Spinal cord (tissue), 10 donors: Measurements from ENCODE around the gene DUSP21. TPM values are rescaled to one million over a fixed set of nuclear protein-coding genes. Genes with fewer than 3 reads are reported as not detected.
A peak's percentile ranks its signal among the peaks of the same experiment; 100 is the strongest.
"Not testable (repeated sequence)": the region's sequence is repeated elsewhere in the genome, so short reads cannot be mapped to it uniquely, and the experiment has no call there.

Experiments used
- DNase-seq, 6 donors: peaks; one replicate each; pipeline versions ENCODE4 v3.0.0 to v3.0.0-alpha.2; 2013 to 2015; ENCODE audit warnings: low spot score in 6 of 6, low read depth in 4 of 6
- H3K27ac ChIP-seq: one replicate; pipeline ENCODE4 v1.5.1; 2013; ENCODE audit warnings: low read depth, low read length, control low read depth
- H3K27me3 ChIP-seq: one replicate; pipeline ENCODE4 v1.6.1; 2013; ENCODE audit warnings: low read length; ENCODE audit not compliant: control insufficient read depth, insufficient read depth
- H3K36me3 ChIP-seq: one replicate; pipeline ENCODE4 v1.6.1; 2013; ENCODE audit warnings: low read length; ENCODE audit not compliant: control insufficient read depth, insufficient read depth
- H3K4me1 ChIP-seq: one replicate; pipeline ENCODE4 v1.6.1; 2013; ENCODE audit warnings: low read length; ENCODE audit not compliant: control insufficient read depth, insufficient read depth
- H3K4me3 ChIP-seq: one replicate; pipeline ENCODE4 v1.5.1; 2013; ENCODE audit warnings: low read depth, low read length, control low read depth
- H3K9me3 ChIP-seq: one replicate; pipeline ENCODE4 v1.6.1; 2013; ENCODE audit warnings: low read length; ENCODE audit not compliant: control insufficient read depth, insufficient read depth
- WGBS: methylation state at CpG from one replicate; pipeline ENCODE4 v1.1.5; 2013; ENCODE audit warnings: missing lambda C conversion rate; ENCODE audit not compliant: insufficient coverage; 5-methylcytosine and 5-hydroxymethylcytosine counted together
- long read RNA-seq, 4 donors: transcript quantifications; one replicate each; lab custom pipeline, GENCODE V29; 2026
- polyA plus RNA-seq, 2 donors: library from polyadenylated mRNA; unstranded; fragments of 120-200 nt; gene quantifications; one replicate each; pipeline ENCODE4 v1.2.1, GENCODE V29; 2013; ENCODE audit not compliant: insufficient read length in 2 of 2
- total RNA-seq, 2 donors: library from RNA; depleted of rRNA in 1 of 2; stranded (reverse); fragments of 120-200 nt in 1 of 2; fragments of >200 nt in 1 of 2; gene quantifications; one replicate each; pipeline versions ENCODE4 v1.2.3 to v1.2.4, GENCODE V29; 2013 to 2014
- donor health status: healthy.

Gene DUSP21
- total RNA-seq (not detected), polyA plus RNA-seq (not detected)
- long read RNA-seq, donor 1 = 0 reads
- long read RNA-seq, donor 2 = 0 reads
- long read RNA-seq, donor 3 = 0 reads
- long read RNA-seq, donor 4 = 0 reads

- Histone ChIP-seq H3K36me3 (no peaks in the 10 kb centered on the region), H3K4me3 (no peak within 1 kb of the TSS), H3K27ac (no peak within 1 kb of the TSS), H3K9me3 (peaks cover 2% of the 10 kb centered on the region), H3K27me3 (peaks cover 3% of the 10 kb centered on the region), H3K4me1 (no peaks in the 10 kb centered on the region)
- WGBS = 70% methylated on average over 16 of the region's 16 CpGs
- no peak for DNase-seq
Measured at GRCh38 chrX:44843753-44844152, at the start of gene DUSP21. Gene DUSP21 (plus strand): TSS chrX:44844021. CDS start chrX:44844133, 112 bp downstream.

GRCh38 chrX:44795945-44796450 lies 47.8 kb upstream of the DUSP21 start:
- H3K4me3 ChIP-seq = no peak overlapping the region
- H3K27ac ChIP-seq = no peak overlapping the region
- peaks cover 3% of the 10 kb centered on the region for H3K27me3 ChIP-seq
- H3K9me3 ChIP-seq = no peaks in the 10 kb centered on the region
- no peaks in the 10 kb centered on the region for H3K4me1 ChIP-seq
- WGBS = no CpG with 5 or more reads among the region's 3 CpGs
- no peaks in the 10 kb centered on the region for H3K36me3 ChIP-seq
- DNase-seq = no peak

- WGBS = no CpG with 5 or more reads among the region's 2 CpGs
- no peaks in the 10 kb centered on the region for H3K9me3 ChIP-seq
- H3K27me3 ChIP-seq = no peaks in the 10 kb centered on the region
- DNase-seq = no peak
- H3K27ac ChIP-seq = no peak overlapping the region
- no peak overlapping the region for H3K4me3 ChIP-seq
- no peaks in the 10 kb centered on the region for H3K36me3 ChIP-seq
- H3K4me1 ChIP-seq = no peaks in the 10 kb centered on the region
Measured at GRCh38 chrX:44802613-44803012, 41.2 kb upstream of the DUSP21 start.

GRCh38 chrX:44815681-44816080 lies 28.1 kb upstream of the DUSP21 start:
- no peaks in the 10 kb centered on the region for H3K4me1 ChIP-seq
- H3K27ac ChIP-seq = no peak overlapping the region
- DNase-seq = no peak
- H3K4me3 ChIP-seq = no peak overlapping the region
- no peaks in the 10 kb centered on the region for H3K9me3 ChIP-seq
- H3K27me3 ChIP-seq = no peaks in the 10 kb centered on the region
- H3K36me3 ChIP-seq = no peaks in the 10 kb centered on the region

GRCh38 chrX:44816367-44816766 lies 27.5 kb upstream of the DUSP21 start:
- Histone ChIP-seq H3K4me1 (no peaks in the 10 kb centered on the region), H3K4me3 (no peak overlapping the region), H3K9me3 (no peaks in the 10 kb centered on the region), H3K36me3 (no peaks in the 10 kb centered on the region), H3K27ac (no peak overlapping the region), H3K27me3 (no peaks in the 10 kb centered on the region)
- no peak for DNase-seq
- 88% methylated on average over 2 of the region's 2 CpGs for WGBS

GRCh38 chrX:44817029-44817428 lies 26.8 kb upstream of the DUSP21 start:
- DNase-seq = no peak
- no peaks in the 10 kb centered on the region for H3K36me3 ChIP-seq
- no peak overlapping the region for H3K4me3 ChIP-seq
- H3K4me1 ChIP-seq = no peaks in the 10 kb centered on the region
- no peak overlapping the region for H3K27ac ChIP-seq
- no peaks in the 10 kb centered on the region for H3K27me3 ChIP-seq
- no peaks in the 10 kb centered on the region for H3K9me3 ChIP-seq
- WGBS = 72% methylated on average over 6 of the region's 7 CpGs

- no peak overlapping the region for H3K4me3 ChIP-seq
- no peaks in the 10 kb centered on the region for H3K27me3 ChIP-seq
- H3K36me3 ChIP-seq = no peaks in the 10 kb centered on the region
- H3K9me3 ChIP-seq = no peaks in the 10 kb centered on the region
- DNase-seq = peak in 1 of 6 donors; percentile 13
- H3K4me1 ChIP-seq = no peaks in the 10 kb centered on the region
- H3K27ac ChIP-seq = no peak overlapping the region
Measured at GRCh38 chrX:44822601-44823000, 21.2 kb upstream of the DUSP21 start.

GRCh38 chrX:44823193-44823592 lies 20.6 kb upstream of the DUSP21 start:
- H3K36me3 ChIP-seq, H3K4me1 ChIP-seq, H3K4me3 ChIP-seq, DNase-seq, H3K27me3 ChIP-seq, H3K27ac ChIP-seq, H3K9me3 ChIP-seq: not testable (repeated sequence)
- 88% methylated on average over 1 of the region's 2 CpGs for WGBS

- Histone ChIP-seq H3K4me3 (no peak overlapping the region), H3K4me1 (no peaks in the 10 kb centered on the region), H3K9me3 (no peaks in the 10 kb centered on the region), H3K36me3 (no peaks in the 10 kb centered on the region), H3K27me3 (peaks cover 3% of the 10 kb centered on the region), H3K27ac (no peak overlapping the region)
- peak in 1 of 6 donors; percentile 2 for DNase-seq
- WGBS = 67% methylated on average over 3 of the region's 4 CpGs
Measured at GRCh38 chrX:44828008-44828605, 15.7 kb upstream of the DUSP21 start.

- no CpG with 5 or more reads among the region's 2 CpGs for WGBS
Measured at GRCh38 chrX:44829832-44830231, 14.0 kb upstream of the DUSP21 start.

More at GRCh38 chrX:44829832-44830231, 14.0 kb upstream of the DUSP21 start:
- Histone ChIP-seq H3K27me3 (peaks cover 3% of the 10 kb centered on the region), H3K4me3 (no peak overlapping the region), H3K9me3 (no peaks in the 10 kb centered on the region), H3K4me1 (no peaks in the 10 kb centered on the region), H3K36me3 (no peaks in the 10 kb centered on the region), H3K27ac (no peak overlapping the region)
- no peak for DNase-seq
